ENCODE data around the gene FGF22. TPM values are rescaled to one million over a fixed set of nuclear protein-coding genes. Genes with fewer than 3 reads are reported as not detected.

The FGF22 gene
- total and polyA plus RNA-seq, 2 of the 8 experiments (the other 6 are each of a cell fraction or from before 2014, with no cell fraction given) = 0.44 to 1.7 TPM

DNA sequence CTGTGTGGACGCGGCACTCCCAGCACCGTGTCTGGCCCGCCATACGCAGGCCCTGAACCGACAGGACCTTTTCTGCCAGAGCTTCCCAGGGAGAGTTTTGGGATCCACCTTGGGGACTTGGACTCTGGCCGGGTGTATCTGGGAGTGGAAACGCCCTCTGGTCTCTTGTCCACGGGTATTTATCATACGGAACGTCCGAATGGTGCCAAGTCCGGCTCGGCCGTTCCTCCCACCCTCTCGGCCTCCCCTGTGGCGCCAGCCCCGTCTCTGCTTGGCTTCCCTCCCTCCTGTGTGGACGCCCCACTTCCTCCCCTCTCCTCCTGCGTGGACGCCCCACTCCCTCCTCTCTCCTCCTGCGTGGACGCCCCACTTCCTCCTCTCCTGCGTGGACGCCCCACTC lies 37.9 kb upstream of the FGF22 start:
- no peaks in the 10 kb centered on the region for H4K20me1 ChIP-seq (replicated peaks in 1 of 2; ENCODE audit: control insufficient read depth in 1 of 2, insufficient read depth in 2 of 2, low read length in 2 of 2)
- H4K5ac ChIP-seq (ENCODE audit: insufficient read length, low read depth, low read length) = no peak overlapping the region
- no peaks in the 10 kb centered on the region for H3K79me1 ChIP-seq (ENCODE audit: low read depth, low read length)
- DNase-seq (ENCODE audit: low read depth in 1 of 2, low spot score in 2 of 2) (no peak), FAIRE-seq (no peak)
- H2BK15ac ChIP-seq (ENCODE audit: low read length) = no peak overlapping the region
- no peak overlapping the region for H4K91ac ChIP-seq (replicated peaks; ENCODE audit: insufficient read length, low read length)
- no peaks in the 10 kb centered on the region for H3K36me3 ChIP-seq (ENCODE audit: control insufficient read depth in 2 of 4, insufficient read depth in 4 of 4, low read length in 3 of 4)
- no peak overlapping the region for H2BK120ac ChIP-seq (replicated peaks; ENCODE audit: low read depth, low read length)
- peaks cover 0 to 30% of the 10 kb centered on the region in 2 experiments; a peak in 1 of 4 replicates for H3K9me3 ChIP-seq (ENCODE audit: insufficient read depth in 2 of 2, low read depth in 1 of 2, low read length in 1 of 2)
- H3K79me2 ChIP-seq (ENCODE audit: control insufficient read depth in 1 of 2, insufficient read depth in 2 of 2, low read length in 2 of 2) = no peaks in the 10 kb centered on the region
- no peak overlapping the region for H2BK5ac ChIP-seq (ENCODE audit: low read depth, low read length)
- ChIA-PET CTCF (ENCODE audit: partially characterized antibody) (interaction anchor here (0.8 to 1.5 kb wide), 4 partner anchors 18 to 69 kb away, joined by 3 read pairs; no protein-coding TSS in a partner anchor), POLR2A (ENCODE audit: partially characterized antibody) (no interaction called here)
- no peak overlapping the region for H2AFZ ChIP-seq (ENCODE audit: low read length)
- no peak overlapping the region for H3K18ac ChIP-seq (ENCODE audit: extremely low read depth, low read length)
- H2AK5ac ChIP-seq (ENCODE audit: low read depth, low read length) = no peak overlapping the region
- no peak overlapping the region for H3K23ac ChIP-seq (ENCODE audit: insufficient read length)
- H3K4ac ChIP-seq (replicated peaks; ENCODE audit: insufficient read length, low read depth, low read length) = no peak overlapping the region
- H2BK12ac ChIP-seq (ENCODE audit: low read depth, low read length) = no peak overlapping the region
- no peaks in the 10 kb centered on the region for H3K23me2 ChIP-seq (ENCODE audit: low read depth, low read length)
- no peak overlapping the region for H3K9ac ChIP-seq (replicated peaks in 1 of 4; ENCODE audit: extremely low read depth in 1 of 4, low read depth in 3 of 4, low read length in 3 of 4)
- no peaks in the 10 kb centered on the region for H3K4me1 ChIP-seq (replicated peaks in 1 of 4; ENCODE audit: control insufficient read depth in 3 of 4, insufficient read depth in 4 of 4, low read length in 3 of 4)
- H3K4me2 ChIP-seq (ENCODE audit: insufficient read depth in 1 of 2, low read depth in 2 of 2, low read length in 2 of 2) = no peak overlapping the region
- H3K27ac ChIP-seq (ENCODE audit: low read depth, low read length) = no peak overlapping the region
- H3K4me3 ChIP-seq (ENCODE audit: extremely low read depth in 1 of 4, insufficient read depth in 2 of 4, low read depth in 3 of 4, low read length in 4 of 4) = no peak overlapping the region
- no peak overlapping the region for H2BK20ac ChIP-seq (ENCODE audit: low read length)
- TF ChIP-seq BCL11A (IDR thresholded peaks at IDR 0.05; ENCODE audit: low read depth in 2 of 2, low read length in 2 of 2) (no peak), NRF1 (IDR thresholded peaks at IDR 0.05; ENCODE audit: low read depth, low read length) (no peak), CHD1 (IDR thresholded peaks at IDR 0.05; ENCODE audit: low read depth, low read length) (no peak), SAP30 (IDR thresholded peaks at IDR 0.05; ENCODE audit: insufficient read depth, insufficient replicate concordance, low read length) (no peak), CREB1 (IDR thresholded peaks at IDR 0.05) (no peak), CBX8 (IDR thresholded peaks at IDR 0.05; ENCODE audit: borderline replicate concordance, low read depth, low read length) (no peak), RXRA (IDR thresholded peaks at IDR 0.05; ENCODE audit: insufficient read depth, low read depth, low read length) (no peak), RBBP5 (IDR thresholded peaks at IDR 0.05; ENCODE audit: borderline replicate concordance, low read depth, low read length) (no peak), HDAC6 (IDR thresholded peaks at IDR 0.05; ENCODE audit: low read depth, low read length) (no peak)
- TF ChIP-seq, protein P1, sequence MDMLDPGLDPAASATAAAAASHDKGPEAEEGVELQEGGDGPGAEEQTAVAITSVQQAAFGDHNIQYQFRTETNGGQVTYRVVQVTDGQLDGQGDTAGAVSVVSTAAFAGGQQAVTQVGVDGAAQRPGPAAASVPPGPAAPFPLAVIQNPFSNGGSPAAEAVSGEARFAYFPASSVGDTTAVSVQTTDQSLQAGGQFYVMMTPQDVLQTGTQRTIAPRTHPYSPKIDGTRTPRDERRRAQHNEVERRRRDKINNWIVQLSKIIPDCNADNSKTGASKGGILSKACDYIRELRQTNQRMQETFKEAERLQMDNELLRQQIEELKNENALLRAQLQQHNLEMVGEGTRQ (IDR thresholded peaks at IDR 0.05; ENCODE audit: low read length) = no peak
- H4K8ac ChIP-seq (ENCODE audit: extremely low read depth, insufficient read depth, low read length) = no peak overlapping the region
- H3K56ac ChIP-seq (replicated peaks; ENCODE audit: insufficient read length, low read depth, low read length) = no peak overlapping the region
- H3K14ac ChIP-seq (ENCODE audit: insufficient read length) = no peak overlapping the region
- no peaks in the 10 kb centered on the region for H3K27me3 ChIP-seq (replicated peaks in 1 of 4; ENCODE audit: control insufficient read depth in 3 of 4, extremely low read depth in 1 of 4, insufficient read depth in 3 of 4, low read length in 3 of 4)
- 92% methylated on average over 18 of the region's 25 CpGs; no CpG with 5 or more reads in 1 of the 2 experiments for WGBS, 2 experiments (ENCODE audit: extremely low coverage in 1 of 2, insufficient coverage in 1 of 2, insufficient read length in 1 of 2, insufficient replicate concordance in 2 of 2, low coverage in 1 of 2, low lambda C conversion rate in 2 of 2, missing lambda C conversion rate in 1 of 2)
